Measurements from ENCODE around the gene CHST2. TPM values are rescaled to one million over a fixed set of nuclear protein-coding genes. Genes with fewer than 3 reads are reported as not detected.

The CHST2 gene
- total and polyA plus RNA-seq, 4 donors, result 4.1 to 53.3 (median 18.4) TPM

DNA sequence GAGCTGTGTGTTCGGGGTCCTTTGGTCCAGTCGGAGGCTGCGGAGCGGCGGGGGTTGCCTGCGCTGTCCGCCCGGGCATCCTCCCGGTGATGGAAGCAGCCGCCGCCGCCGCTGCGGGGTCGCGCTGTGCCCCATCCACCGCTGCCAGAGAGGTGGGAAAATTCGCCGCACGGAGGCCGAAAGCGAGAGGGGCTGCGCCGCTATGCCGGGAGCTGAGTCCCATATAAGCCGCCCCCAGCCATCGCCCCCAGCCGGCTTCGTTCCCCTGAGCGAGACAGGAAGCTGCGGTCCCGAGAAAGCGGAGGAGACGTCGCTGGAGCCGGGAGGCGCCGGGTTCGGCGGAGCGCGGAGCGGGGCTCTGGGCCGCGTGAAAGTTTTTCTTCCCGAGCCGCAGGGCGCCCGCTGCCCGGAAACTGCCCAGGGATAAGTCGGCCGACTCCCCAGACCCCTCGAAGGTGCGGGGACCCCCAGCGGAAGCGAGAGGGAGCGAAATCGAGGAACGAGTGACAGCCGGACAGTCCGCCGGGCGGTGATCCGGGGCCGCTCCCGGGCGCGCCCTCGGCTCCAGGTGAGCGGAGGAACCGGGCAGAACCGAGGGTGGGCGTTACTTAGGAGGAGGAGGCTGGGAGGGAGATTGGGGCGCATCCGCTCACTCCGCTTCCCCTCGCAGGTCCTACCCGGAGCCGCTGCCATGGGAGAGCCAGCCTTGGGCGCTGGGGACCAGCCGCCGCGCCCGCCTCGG is 574 bp downstream of the CHST2 start:
- 1% methylated on average over 73 to 85 of the region's 85 CpGs for WGBS, 2 donors
- Histone ChIP-seq H3K27me3 (ENCODE audit: control insufficient read depth in 3 of 3, insufficient read depth in 3 of 3, low read length in 2 of 3) (peaks cover 0 to 12% (median 0%) of the 10 kb centered on the region in 3 donors), H3K36me3 (ENCODE audit: control insufficient read depth in 4 of 4, insufficient read depth in 4 of 4, low read length in 4 of 4) (peaks cover 0 to 43% (median 10%) of the 10 kb centered on the region in 4 donors), H3K4me3 (peak overlapping the region; percentile 58), H3K4me1 (ENCODE audit: control insufficient read depth in 5 of 5, insufficient read depth in 5 of 5, low read length in 5 of 5) (peaks cover 0 to 30% (median 7%) of the 10 kb centered on the region in 5 donors), H3K27ac (ENCODE audit: low read depth in 1 of 2, low read length in 1 of 2) (peak overlapping the region; percentile 46 to 79), H3K9me3 (ENCODE audit: control insufficient read depth in 4 of 4, insufficient read depth in 3 of 4, low read length in 3 of 4) (no peaks in the 10 kb centered on the region), H3K9ac (ENCODE audit: insufficient read depth in 1 of 2, low read length in 2 of 2) (no peak overlapping the region)
- TF ChIP-seq, protein P1, sequence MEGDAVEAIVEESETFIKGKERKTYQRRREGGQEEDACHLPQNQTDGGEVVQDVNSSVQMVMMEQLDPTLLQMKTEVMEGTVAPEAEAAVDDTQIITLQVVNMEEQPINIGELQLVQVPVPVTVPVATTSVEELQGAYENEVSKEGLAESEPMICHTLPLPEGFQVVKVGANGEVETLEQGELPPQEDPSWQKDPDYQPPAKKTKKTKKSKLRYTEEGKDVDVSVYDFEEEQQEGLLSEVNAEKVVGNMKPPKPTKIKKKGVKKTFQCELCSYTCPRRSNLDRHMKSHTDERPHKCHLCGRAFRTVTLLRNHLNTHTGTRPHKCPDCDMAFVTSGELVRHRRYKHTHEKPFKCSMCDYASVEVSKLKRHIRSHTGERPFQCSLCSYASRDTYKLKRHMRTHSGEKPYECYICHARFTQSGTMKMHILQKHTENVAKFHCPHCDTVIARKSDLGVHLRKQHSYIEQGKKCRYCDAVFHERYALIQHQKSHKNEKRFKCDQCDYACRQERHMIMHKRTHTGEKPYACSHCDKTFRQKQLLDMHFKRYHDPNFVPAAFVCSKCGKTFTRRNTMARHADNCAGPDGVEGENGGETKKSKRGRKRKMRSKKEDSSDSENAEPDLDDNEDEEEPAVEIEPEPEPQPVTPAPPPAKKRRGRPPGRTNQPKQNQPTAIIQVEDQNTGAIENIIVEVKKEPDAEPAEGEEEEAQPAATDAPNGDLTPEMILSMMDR (IDR thresholded peaks at IDR 0.05; ENCODE audit: control extremely low read depth, extremely low read depth), result no peak
- DNase-seq (peak in 2 of 3 donors; percentile 31 to 50), ATAC-seq (ENCODE audit: insufficient read depth, low FRiP score) (peak; percentile 14)

DNA sequence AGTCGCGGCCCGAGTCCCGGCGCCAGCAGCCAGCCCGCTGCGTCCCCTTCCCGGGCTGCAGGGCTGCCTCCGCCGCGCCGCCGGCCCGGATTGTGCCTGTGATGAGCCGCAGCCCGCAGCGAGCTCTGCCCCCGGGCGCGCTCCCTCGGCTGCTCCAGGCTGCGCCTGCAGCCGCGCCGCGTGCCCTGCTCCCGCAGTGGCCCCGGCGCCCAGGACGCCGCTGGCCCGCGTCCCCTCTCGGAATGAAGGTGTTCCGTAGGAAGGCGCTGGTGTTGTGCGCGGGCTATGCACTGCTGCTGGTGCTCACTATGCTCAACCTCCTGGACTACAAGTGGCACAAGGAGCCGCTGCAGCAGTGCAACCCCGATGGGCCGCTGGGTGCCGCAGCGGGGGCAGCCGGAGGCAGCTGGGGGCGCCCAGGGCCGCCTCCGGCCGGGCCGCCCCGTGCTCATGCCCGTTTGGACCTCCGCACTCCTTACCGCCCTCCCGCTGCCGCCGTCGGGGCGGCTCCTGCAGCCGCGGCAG is 1.2 kb downstream of the CHST2 start:
- TF ChIP-seq, protein P1 (IDR thresholded peaks at IDR 0.05; ENCODE audit: control extremely low read depth, extremely low read depth), result no peak
- H3K27ac ChIP-seq (ENCODE audit: low read depth in 1 of 2, low read length in 1 of 2), result peak overlapping the region in 1 of 2 donors; percentile 46
- peaks cover 0 to 37% (median 7%) of the 10 kb centered on the region in 5 donors for H3K4me1 ChIP-seq (ENCODE audit: control insufficient read depth in 5 of 5, insufficient read depth in 5 of 5, low read length in 5 of 5)
- 1% methylated on average over 59 to 60 of the region's 60 CpGs for WGBS, 2 donors
- H3K4me3 ChIP-seq, result peak overlapping the region; percentile 58
- DNase-seq (no peak), ATAC-seq (ENCODE audit: insufficient read depth, low FRiP score) (no peak)
- peaks cover 0 to 47% (median 11%) of the 10 kb centered on the region in 4 donors for H3K36me3 ChIP-seq (ENCODE audit: control insufficient read depth in 4 of 4, insufficient read depth in 4 of 4, low read length in 4 of 4)
- H3K9me3 ChIP-seq (ENCODE audit: control insufficient read depth in 4 of 4, insufficient read depth in 3 of 4, low read length in 3 of 4), result no peaks in the 10 kb centered on the region
- H3K9ac ChIP-seq (ENCODE audit: insufficient read depth in 1 of 2, low read length in 2 of 2), result no peak overlapping the region
- peaks cover 0 to 12% (median 0%) of the 10 kb centered on the region in 3 donors for H3K27me3 ChIP-seq (ENCODE audit: control insufficient read depth in 3 of 3, insufficient read depth in 3 of 3, low read length in 2 of 3)

DNA sequence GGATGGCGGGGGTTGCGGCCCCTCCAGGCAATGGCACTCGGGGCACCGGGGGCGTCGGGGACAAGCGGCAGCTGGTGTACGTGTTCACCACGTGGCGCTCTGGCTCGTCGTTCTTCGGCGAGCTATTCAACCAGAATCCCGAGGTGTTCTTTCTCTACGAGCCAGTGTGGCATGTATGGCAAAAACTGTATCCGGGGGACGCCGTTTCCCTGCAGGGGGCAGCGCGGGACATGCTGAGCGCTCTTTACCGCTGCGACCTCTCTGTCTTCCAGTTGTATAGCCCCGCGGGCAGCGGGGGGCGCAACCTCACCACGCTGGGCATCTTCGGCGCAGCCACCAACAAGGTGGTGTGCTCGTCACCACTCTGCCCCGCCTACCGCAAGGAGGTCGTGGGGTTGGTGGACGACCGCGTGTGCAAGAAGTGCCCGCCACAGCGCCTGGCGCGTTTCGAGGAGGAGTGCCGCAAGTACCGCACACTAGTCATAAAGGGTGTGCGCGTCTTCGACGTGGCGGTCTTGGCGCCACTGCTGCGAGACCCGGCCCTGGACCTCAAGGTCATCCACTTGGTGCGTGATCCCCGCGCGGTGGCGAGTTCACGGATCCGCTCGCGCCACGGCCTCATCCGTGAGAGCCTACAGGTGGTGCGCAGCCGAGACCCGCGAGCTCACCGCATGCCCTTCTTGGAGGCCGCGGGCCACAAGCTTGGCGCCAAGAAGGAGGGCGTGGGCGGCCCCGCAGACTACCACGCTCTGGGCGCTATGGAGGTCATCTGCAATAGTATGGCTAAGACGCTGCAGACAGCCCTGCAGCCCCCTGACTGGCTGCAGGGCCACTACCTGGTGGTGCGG is 1.9 kb downstream of the CHST2 start:
- no peak for ATAC-seq (ENCODE audit: insufficient read depth, low FRiP score)
- H3K4me1 ChIP-seq (ENCODE audit: control insufficient read depth in 5 of 5, insufficient read depth in 5 of 5, low read length in 5 of 5), result peaks cover 0 to 44% (median 10%) of the 10 kb centered on the region in 5 donors
- H3K36me3 ChIP-seq (ENCODE audit: control insufficient read depth in 4 of 4, insufficient read depth in 4 of 4, low read length in 4 of 4), result peaks cover 0 to 52% (median 13%) of the 10 kb centered on the region in 4 donors
- WGBS, 2 donors, result 64% methylated on average over 79 of the region's 79 CpGs
- TF ChIP-seq, protein P1 (IDR thresholded peaks at IDR 0.05; ENCODE audit: control extremely low read depth, extremely low read depth), result peak; percentile 6
- peak; percentile 89 to 94 (median 89) for DNase-seq
- peaks cover 0 to 12% (median 0%) of the 10 kb centered on the region in 3 donors for H3K27me3 ChIP-seq (ENCODE audit: control insufficient read depth in 3 of 3, insufficient read depth in 3 of 3, low read length in 2 of 3)
- H3K4me3 ChIP-seq, result peak overlapping the region; percentile 58
- H3K9ac ChIP-seq (ENCODE audit: insufficient read depth in 1 of 2, low read length in 2 of 2), result peak overlapping the region in 1 of 2 donors; percentile 84
- no peak overlapping the region for H3K27ac ChIP-seq (ENCODE audit: low read depth in 1 of 2, low read length in 1 of 2)
- H3K9me3 ChIP-seq (ENCODE audit: control insufficient read depth in 4 of 4, insufficient read depth in 3 of 4, low read length in 3 of 4), result no peaks in the 10 kb centered on the region
